Left lobe of liver (tissue), 2 donors: Measurements from ENCODE around the gene TMEM184A. TPM values are rescaled to one million over a fixed set of nuclear protein-coding genes. Genes with fewer than 3 reads are reported as not detected.

Experiments
- ATAC-seq: fragments of 200-7000 bp; cut with Tn5 transposase; one replicate; pipeline ENCODE4 v1.9.1; 2020; ENCODE audit warnings: mild to moderate bottlenecking, moderate library complexity
- DNase-seq: peaks from one replicate; pipeline ENCODE4 v3.0.0-alpha.2; 2020; ENCODE audit warnings: low spot score
- total RNA-seq: library from RNA; stranded (reverse); gene quantifications from one replicate; pipeline ENCODE4 v1.2.1, GENCODE V29; 2021
- donor health status: DM: no; HTN: no; CAD: no; lungs with moderate emphysema.
- donor health status: DM: no; HTN: yes; CAD: no.

Gene TMEM184A
- total RNA-seq, 1 donor from 2014 or later: 44.6 TPM

GRCh38 chr7:1553512-1554210 is 2.3 kb downstream of the TMEM184A start:
- DNase-seq (peak; percentile 43), ATAC-seq (no peak)

- DNase-seq (no peak), ATAC-seq (no peak)
Observed at GRCh38 chr7:1552200-1552599, 3.8 kb downstream of the TMEM184A start.

GRCh38 chr7:1550846-1551155 is 5.2 kb downstream of the TMEM184A start:
- ATAC-seq (no peak), DNase-seq (no peak)

- DNase-seq (no peak), ATAC-seq (no peak)
Observed at GRCh38 chr7:1550005-1550845, 5.8 kb downstream of the TMEM184A start.

- DNase-seq (peak; percentile 40), ATAC-seq (no peak)
Observed at GRCh38 chr7:1549357-1550004, 6.5 kb downstream of the TMEM184A start.

GRCh38 chr7:1548944-1549343 is 7.1 kb downstream of the TMEM184A start:
- ATAC-seq: no peak
- DNase-seq: no peak

GRCh38 chr7:1548438-1548831 is 7.6 kb downstream of the TMEM184A start:
- no peak for DNase-seq
- ATAC-seq: no peak

- no peak for ATAC-seq
- DNase-seq: no peak
Observed at GRCh38 chr7:1547777-1548437, 8.1 kb downstream of the TMEM184A start.

GRCh38 chr7:1546909-1547776 is 8.9 kb downstream of the TMEM184A start:
- ATAC-seq (no peak), DNase-seq (no peak)

GRCh38 chr7:1546274-1546908 is 9.6 kb downstream of the TMEM184A start:
- ATAC-seq (no peak), DNase-seq (peak; percentile 45)

- DNase-seq (peak; percentile 46), ATAC-seq (no peak)
Observed at GRCh38 chr7:1545417-1546246, 10.4 kb downstream of the TMEM184A start.

- ATAC-seq: no peak
Observed at GRCh38 chr7:1544896-1545416, 11.0 kb downstream of the TMEM184A start.

GRCh38 chr7:1544178-1544895 is 11.7 kb downstream of the TMEM184A start:
- DNase-seq: peak; percentile 43
- ATAC-seq: no peak

More at GRCh38 chr7:1544896-1545416, 11.0 kb downstream of the TMEM184A start:
- peak; percentile 44 for DNase-seq

- DNase-seq: peak; percentile 45
- ATAC-seq: peak; percentile 4
Observed at GRCh38 chr7:1543826-1544177, 12.2 kb downstream of the TMEM184A start.

GRCh38 chr7:1542841-1543747 is 12.9 kb downstream of the TMEM184A start:
- ATAC-seq (peak; percentile 33), DNase-seq (peak; percentile 46)

- no peak for ATAC-seq
- peak; percentile 45 for DNase-seq
Observed at GRCh38 chr7:1542329-1542728, 13.7 kb downstream of the TMEM184A start.
